Transverse colon (tissue), 4 donors: ENCODE results near the gene NR4A1. TPM values are rescaled to one million over a fixed set of nuclear protein-coding genes. Genes with fewer than 3 reads are reported as not detected.

Source experiments
- DNase-seq: peaks from one replicate; pipeline ENCODE4 v3.0.0-alpha.2; 2019
- H3K27ac ChIP-seq, 4 donors: fragments of 200-600 bp; sonication (generic); 2 replicates each; pipeline ENCODE4 v1.5.1; 2016 to 2018; ENCODE audit warnings: inconsistent platforms in 4 of 4
- H3K27me3 ChIP-seq: fragments of 200-600 bp; sonication (generic); 2 replicates; pipeline ENCODE4 v1.5.1; 2017; ENCODE audit warnings: inconsistent platforms
- H3K36me3 ChIP-seq, 4 donors: fragments of 200-600 bp; sonication (generic); 2 replicates each; pipeline ENCODE4 v1.5.1; 2017 to 2019; ENCODE audit warnings: inconsistent platforms in 4 of 4
- H3K4me1 ChIP-seq, 4 donors: fragments of 200-600 bp; sonication (generic); 2 replicates each; pipeline ENCODE4 v1.5.1; 2017 to 2020; ENCODE audit warnings: inconsistent platforms in 4 of 4
- H3K4me3 ChIP-seq, 4 donors: fragments of 200-600 bp; sonication (generic); 1 replicate in 1 of 4; 2 replicates in 3 of 4; pipeline versions ENCODE4 v1.5.1 to v1.6.1; 2017 to 2019; ENCODE audit warnings: inconsistent platforms in 4 of 4
- H3K9me3 ChIP-seq, 2 donors: fragments of 200-600 bp; sonication (generic); 2 replicates each; pipeline ENCODE4 v1.5.1; 2017 to 2019; ENCODE audit warnings: inconsistent platforms in 2 of 2
- EP300 ChIP-seq: sonication (generic); formaldehyde crosslinking; IDR thresholded peaks from one replicate; pipeline ENCODE4 v1.6.1; 2017; ENCODE audit warnings: antibody characterized with exemption, low read depth
- POLR2A ChIP-seq: fragments of 450-650 bp; IDR thresholded peaks from one replicate; pipeline ENCODE4 v1.6.1; 2016; ENCODE audit warnings: antibody characterized with exemption, mild to moderate bottlenecking, moderate library complexity
- POLR2AphosphoS5 ChIP-seq, 3 donors: sonication (generic); formaldehyde crosslinking; IDR thresholded peaks; one replicate each; pipeline ENCODE4 v1.6.1; 2016; ENCODE audit warnings: antibody characterized with exemption in 3 of 3
- WGBS, 2 donors: methylation state at CpG; one replicate each; pipeline ENCODE4 v1.1.5; 2018; ENCODE audit warnings: low coverage in 1 of 2; 5-methylcytosine and 5-hydroxymethylcytosine counted together
- in situ Hi-C, 4 donors: fragments of 200-750 bp; cut with MboI; loops; one replicate each; pipeline versions ENCODE4 v1.15.0 to v1.15.1; 2017; ENCODE audit warnings: low sequenced_read_pairs in 3 of 4, low pct_ligation_motif_present in 1 of 4, low pct_unique_long_range_greater_than_20kb in 1 of 4
- intact Hi-C: fragments of 100-400 bp; cut with DNase I; formaldehyde crosslinking; loops from one replicate; pipeline ENCODE4 v1.15.1; 2023; ENCODE audit warnings: low total_unique reads
- total RNA-seq, 4 donors: library from RNA; depleted of rRNA; stranded (reverse); fragments of >200 nt; gene quantifications; one replicate each; pipeline ENCODE4 v1.1.0, GENCODE V29; 2016
- TF ChIP-seq, protein P1 (sequence below), 5 experiments: fragments of 200-600 bp in 3 of 5; fragments of 450-650 bp in 2 of 5; sonication (generic) in 3 of 5; IDR thresholded peaks; 1 replicate in 2 of 5; 2 replicates in 3 of 5; pipeline ENCODE4 v1.5.1; 2016 to 2017; ENCODE audit warnings: antibody characterized with exemption in 5 of 5, inconsistent platforms in 3 of 5, mild to moderate bottlenecking in 2 of 5, moderate library complexity in 1 of 5

The NR4A1 gene
- total RNA-seq, 4 donors from 2014 or later: 50.7 to 102 (median 76.9) TPM

DNA sequence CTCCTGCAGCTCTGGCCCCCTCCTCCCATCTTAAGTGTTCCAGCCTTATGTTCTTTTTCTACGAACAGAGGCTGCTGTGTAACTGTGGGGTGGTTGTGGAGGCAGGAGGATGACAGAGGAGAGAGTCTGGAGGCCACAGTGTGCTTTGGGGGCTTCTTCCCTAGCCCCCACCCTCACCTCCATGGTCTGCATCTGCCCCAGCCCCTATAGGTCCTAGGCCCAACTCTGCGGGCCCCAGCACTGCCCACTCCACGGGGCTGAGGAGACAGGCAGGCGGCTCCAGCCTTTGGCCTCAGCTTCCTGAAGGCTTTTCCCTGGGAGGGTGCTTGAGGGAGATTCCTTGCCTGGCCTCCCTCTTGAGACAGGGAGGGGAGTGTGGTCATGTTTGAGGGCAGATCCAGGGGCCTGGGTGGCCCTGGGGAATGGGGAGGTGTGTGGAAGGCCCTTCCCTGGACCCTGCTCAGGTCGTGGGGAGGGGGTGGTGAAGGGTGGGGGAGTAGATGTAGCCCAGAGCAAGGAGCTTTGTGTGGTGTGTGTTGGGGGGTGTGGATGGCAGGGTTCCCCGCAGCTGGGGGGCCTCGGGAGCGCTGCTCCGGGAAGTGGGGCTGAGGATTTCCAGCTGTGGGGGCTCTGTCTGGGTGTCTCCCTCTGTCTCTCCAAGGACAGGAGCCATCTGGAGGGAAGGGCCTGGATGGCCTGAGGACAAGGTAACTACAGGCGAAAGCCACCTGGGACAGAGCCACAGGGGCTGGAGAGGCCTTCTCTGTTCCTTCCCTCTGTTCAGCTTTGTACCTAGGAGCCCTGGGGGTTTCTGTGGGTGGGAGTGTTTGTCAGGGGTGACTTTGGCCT is 29.4 kb downstream of the NR4A1 start:
- intact Hi-C loops (no loop called here), in situ Hi-C loops (loop anchor here in 3 of 4 donors (5.0 to 10.0 kb wide), 2 partner anchors 53 to 56 kb away; no protein-coding TSS in a partner anchor)
- Histone ChIP-seq H3K27me3 (no peaks in the 10 kb centered on the region), H3K9me3 (no peaks in the 10 kb centered on the region), H3K4me3 (peak overlapping the region in 3 of 4 donors; percentile 9 to 24 (median 11)), H3K36me3 (peaks cover 0 to 8% (median 2%) of the 10 kb centered on the region in 4 donors), H3K4me1 (peaks cover 11 to 20% (median 14%) of the 10 kb centered on the region in 4 donors), H3K27ac (peak overlapping the region; percentile 60 to 77 (median 66))
- DNase-seq: no peak
- WGBS, 2 donors: 66% methylated on average over 10 of the region's 10 CpGs; no CpG with 5 or more reads in 1 of the 2 donors
- TF ChIP-seq POLR2AphosphoS5 (IDR thresholded peaks at IDR 0.05) (no peak), EP300 (no peak), POLR2A (no peak)
- TF ChIP-seq, protein P1, sequence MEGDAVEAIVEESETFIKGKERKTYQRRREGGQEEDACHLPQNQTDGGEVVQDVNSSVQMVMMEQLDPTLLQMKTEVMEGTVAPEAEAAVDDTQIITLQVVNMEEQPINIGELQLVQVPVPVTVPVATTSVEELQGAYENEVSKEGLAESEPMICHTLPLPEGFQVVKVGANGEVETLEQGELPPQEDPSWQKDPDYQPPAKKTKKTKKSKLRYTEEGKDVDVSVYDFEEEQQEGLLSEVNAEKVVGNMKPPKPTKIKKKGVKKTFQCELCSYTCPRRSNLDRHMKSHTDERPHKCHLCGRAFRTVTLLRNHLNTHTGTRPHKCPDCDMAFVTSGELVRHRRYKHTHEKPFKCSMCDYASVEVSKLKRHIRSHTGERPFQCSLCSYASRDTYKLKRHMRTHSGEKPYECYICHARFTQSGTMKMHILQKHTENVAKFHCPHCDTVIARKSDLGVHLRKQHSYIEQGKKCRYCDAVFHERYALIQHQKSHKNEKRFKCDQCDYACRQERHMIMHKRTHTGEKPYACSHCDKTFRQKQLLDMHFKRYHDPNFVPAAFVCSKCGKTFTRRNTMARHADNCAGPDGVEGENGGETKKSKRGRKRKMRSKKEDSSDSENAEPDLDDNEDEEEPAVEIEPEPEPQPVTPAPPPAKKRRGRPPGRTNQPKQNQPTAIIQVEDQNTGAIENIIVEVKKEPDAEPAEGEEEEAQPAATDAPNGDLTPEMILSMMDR (IDR thresholded peaks at IDR 0.05): no peak

DNA sequence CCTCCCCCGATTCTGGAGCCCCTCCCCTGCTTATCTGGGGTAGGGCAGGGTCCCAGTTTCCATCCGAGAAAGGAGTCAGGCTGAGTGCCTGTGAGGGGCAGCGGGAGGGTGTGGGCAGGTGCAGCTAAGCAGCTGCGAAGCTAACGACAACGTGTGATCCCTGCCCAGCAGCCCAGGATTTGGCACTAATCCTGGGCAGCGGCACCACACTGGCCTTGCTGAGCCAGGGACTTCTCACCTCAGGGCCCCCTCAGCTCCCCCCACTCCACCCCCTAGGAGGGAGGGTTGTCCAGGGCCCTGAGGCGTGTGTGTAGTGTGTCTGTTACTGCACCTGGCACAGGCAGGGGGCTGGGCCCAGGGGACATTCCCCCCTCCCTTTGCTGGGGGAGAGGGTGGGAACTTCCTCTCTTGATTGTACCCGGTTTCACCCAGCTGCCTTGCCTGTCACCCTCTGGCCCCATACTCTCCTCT is 30.1 kb downstream of the NR4A1 start:
- Histone ChIP-seq H3K9me3 (no peaks in the 10 kb centered on the region), H3K27ac (peak overlapping the region; percentile 60 to 77 (median 66)), H3K27me3 (no peaks in the 10 kb centered on the region), H3K36me3 (peaks cover 0 to 8% (median 2%) of the 10 kb centered on the region in 4 donors), H3K4me3 (peak overlapping the region in 1 of 4 donors; percentile 1), H3K4me1 (peaks cover 11 to 26% (median 14%) of the 10 kb centered on the region in 4 donors)
- TF ChIP-seq POLR2A (no peak), EP300 (no peak), POLR2AphosphoS5 (IDR thresholded peaks at IDR 0.05) (no peak)
- TF ChIP-seq, protein P1 (IDR thresholded peaks at IDR 0.05): no peak
- in situ Hi-C loops (loop anchor here in 3 of 4 donors (5.0 to 10.0 kb wide), 2 partner anchors 54 to 56 kb away; no protein-coding TSS in a partner anchor), intact Hi-C loops (no loop called here)
- no peak for DNase-seq
- WGBS, 2 donors: 23% methylated on average over 8 of the region's 9 CpGs; no CpG with 5 or more reads in 1 of the 2 donors

DNA sequence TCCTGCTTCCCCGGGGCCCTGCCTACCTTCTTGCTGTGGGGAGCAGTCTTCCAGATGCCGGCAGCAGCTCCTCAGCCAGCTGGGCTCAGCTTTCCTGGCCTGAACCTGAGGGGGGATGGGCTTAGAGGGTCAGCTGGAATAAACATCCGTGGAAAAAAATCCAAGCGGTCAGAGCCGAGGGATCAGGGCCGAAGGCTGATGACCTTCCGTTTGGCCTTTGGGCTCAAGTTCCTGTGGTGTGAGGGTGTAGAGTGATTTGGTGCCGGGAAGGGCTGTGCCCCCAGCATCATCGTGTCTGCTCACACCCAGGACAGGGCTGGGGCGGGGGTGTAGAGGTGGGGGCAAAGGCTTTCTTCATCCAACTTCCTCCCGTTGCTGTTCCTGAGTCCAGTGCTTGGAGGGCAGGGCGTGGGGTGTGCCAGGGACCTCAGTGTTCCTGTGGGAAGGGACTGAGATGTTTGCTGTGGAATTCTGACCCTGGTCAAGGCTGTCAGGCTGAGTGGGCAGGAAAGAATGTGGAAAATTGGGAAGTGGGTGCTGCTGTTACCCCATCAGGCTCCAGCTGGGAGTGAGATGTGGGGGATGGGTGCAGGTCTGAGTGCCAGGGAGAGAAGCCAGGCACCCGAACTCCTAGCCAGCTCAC is 30.9 kb downstream of the NR4A1 start:
- no peaks in the 10 kb centered on the region for H3K9me3 ChIP-seq
- in situ Hi-C loops: loop anchor here in 3 of 4 donors (5.0 to 10.0 kb wide), 2 partner anchors 55 to 57 kb away; no protein-coding TSS in a partner anchor
- peaks cover 0 to 2% (median under 1%) of the 10 kb centered on the region in 4 donors for H3K36me3 ChIP-seq
- intact Hi-C loops: loop anchor here (2.0 kb wide), 1 partner anchor 55 kb away; no protein-coding TSS in a partner anchor
- peak overlapping the region; percentile 60 to 77 (median 66) for H3K27ac ChIP-seq
- no peaks in the 10 kb centered on the region for H3K27me3 ChIP-seq
- 40 to 63% methylated on average over 3 to 13 of the region's 13 CpGs for WGBS, 2 donors
- TF ChIP-seq POLR2AphosphoS5 (IDR thresholded peaks at IDR 0.05) (peak in 1 of 3 donors; percentile 48), EP300 (no peak)
- no peak for DNase-seq
- no peak overlapping the region for H3K4me3 ChIP-seq
- H3K4me1 ChIP-seq: peaks cover 11 to 27% (median 14%) of the 10 kb centered on the region in 4 donors

DNA sequence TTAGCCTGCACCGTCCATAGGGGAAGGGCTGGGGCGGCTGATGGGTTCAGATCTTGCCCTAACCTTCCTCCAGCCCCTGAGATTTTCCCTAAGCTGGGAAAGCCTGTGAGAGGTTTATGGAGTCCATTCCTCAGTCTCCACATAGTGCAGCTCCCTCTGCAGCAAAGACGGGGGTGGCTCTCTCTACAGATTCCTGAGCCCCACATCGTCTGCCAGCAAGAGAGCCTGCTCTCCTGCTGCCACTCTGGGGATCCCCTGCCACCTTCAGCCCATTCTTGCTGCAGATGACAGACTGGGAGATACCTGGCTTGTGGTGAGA is 31.4 kb downstream of the NR4A1 start:
- Histone ChIP-seq H3K9me3 (no peaks in the 10 kb centered on the region), H3K36me3 (no peaks in the 10 kb centered on the region), H3K27me3 (no peaks in the 10 kb centered on the region), H3K27ac (peak overlapping the region; percentile 60 to 77 (median 66)), H3K4me1 (peaks cover 11 to 27% (median 14%) of the 10 kb centered on the region in 4 donors), H3K4me3 (no peak overlapping the region)
- intact Hi-C loops: loop anchor here (2.0 kb wide), 1 partner anchor 56 kb away; no protein-coding TSS in a partner anchor
- WGBS, 2 donors: 70% methylated on average over 4 of the region's 4 CpGs; no CpG with 5 or more reads in 1 of the 2 donors
- in situ Hi-C loops: loop anchor here in 3 of 4 donors (5.0 to 10.0 kb wide), 2 partner anchors 55 to 58 kb away; no protein-coding TSS in a partner anchor
- no peak for DNase-seq
- TF ChIP-seq POLR2AphosphoS5 (IDR thresholded peaks at IDR 0.05): no peak
- TF ChIP-seq, protein P1 (IDR thresholded peaks at IDR 0.05): no peak
- TF ChIP-seq EP300: no peak
- no peak for TF ChIP-seq POLR2A
